ENCODE data around the gene FAM53C. TPM values are rescaled to one million over a fixed set of nuclear protein-coding genes. Genes with fewer than 3 reads are reported as not detected.
A peak's percentile ranks its signal among the peaks of the same experiment; 100 is the strongest.

The FAM53C gene
- total RNA-seq, 1 experiment from 2014 or later = 16.6 TPM

DNA sequence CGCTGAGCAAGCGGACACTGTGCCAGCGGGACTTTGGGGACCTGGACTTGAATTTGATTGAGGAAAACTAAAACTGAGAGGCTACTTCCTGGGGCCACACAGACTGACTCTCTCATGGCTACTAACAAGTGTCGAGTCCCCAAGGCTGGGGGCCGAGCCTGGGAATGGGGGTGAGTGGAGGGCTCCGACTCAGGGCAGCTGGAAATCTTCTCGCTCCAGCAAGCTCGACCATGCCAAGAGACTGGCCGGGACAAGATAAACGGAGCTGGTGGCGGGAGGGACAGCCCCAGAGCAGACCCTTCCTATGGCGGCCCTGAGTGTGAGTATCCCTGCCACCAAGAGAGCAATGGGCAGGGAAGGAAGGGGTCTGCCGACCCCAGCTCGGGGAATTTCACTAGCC, 8.8 kb downstream of the FAM53C start:
- in situ Hi-C loops (cut with HindIII; ENCODE audit: low pct_unique_long_range_greater_than_20kb, low sequenced_read_pairs) = no loop called here

DNA sequence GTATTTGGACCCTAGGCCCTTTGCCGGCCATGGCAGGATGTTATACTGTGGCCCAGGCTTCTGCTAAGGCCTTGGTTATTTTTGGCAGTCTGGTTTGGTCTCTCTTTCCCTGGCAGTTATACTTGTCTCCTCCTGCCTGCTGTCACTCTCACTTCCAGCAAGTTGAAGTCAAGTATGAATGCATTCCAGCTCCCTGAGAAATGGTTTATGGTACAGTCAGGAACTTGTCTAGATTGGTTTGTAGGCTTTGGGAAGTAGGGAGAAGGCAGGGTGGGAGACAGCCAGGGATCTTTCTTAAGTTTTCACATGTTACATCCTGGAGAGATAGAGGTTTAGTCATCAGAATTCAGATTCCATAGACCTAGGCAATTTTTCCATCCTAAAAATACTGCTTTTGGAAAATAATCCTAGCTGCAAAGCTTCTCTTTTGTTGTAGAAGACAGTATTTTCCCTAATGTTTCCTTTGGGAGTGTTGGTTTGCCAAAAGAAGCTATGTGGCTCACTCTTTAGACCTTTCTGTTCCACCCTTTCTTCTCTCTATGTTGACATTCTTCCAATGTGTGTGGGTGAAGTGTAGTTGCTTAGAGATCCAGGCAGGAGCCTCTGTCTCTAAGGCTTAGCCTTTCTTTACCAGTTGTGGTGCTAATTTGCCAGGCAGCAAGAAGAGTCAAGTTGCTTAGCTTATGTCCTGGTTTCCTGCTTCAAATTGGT, 11.9 kb downstream of the FAM53C start:
- in situ Hi-C loops (cut with HindIII; ENCODE audit: low pct_unique_long_range_greater_than_20kb, low sequenced_read_pairs) = no loop called here
- DNase-seq (ENCODE audit: low read depth) = no peak

More for the DNA sequence above, 8.8 kb downstream of the FAM53C start:
- DNase-seq (ENCODE audit: low read depth) = no peak

DNA sequence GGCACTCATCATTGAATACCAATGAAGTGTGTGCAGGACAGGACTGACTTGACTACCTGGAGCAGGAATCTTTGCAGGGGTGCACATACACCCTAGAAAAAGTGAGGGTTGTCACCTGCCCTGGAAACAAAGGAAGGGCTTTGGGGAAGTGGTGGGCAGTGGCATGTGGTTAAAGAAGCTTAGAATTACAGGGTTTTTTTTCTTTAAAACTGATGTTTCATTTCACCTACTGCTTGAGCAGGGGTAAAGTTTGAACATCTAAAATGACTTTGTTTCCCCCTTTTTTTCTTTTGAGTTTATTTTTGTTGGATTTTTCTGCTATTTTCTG, 12.5 kb downstream of the FAM53C start:
- no peak for DNase-seq (ENCODE audit: low read depth)
- in situ Hi-C loops (cut with HindIII; ENCODE audit: low pct_unique_long_range_greater_than_20kb, low sequenced_read_pairs) = no loop called here

DNA sequence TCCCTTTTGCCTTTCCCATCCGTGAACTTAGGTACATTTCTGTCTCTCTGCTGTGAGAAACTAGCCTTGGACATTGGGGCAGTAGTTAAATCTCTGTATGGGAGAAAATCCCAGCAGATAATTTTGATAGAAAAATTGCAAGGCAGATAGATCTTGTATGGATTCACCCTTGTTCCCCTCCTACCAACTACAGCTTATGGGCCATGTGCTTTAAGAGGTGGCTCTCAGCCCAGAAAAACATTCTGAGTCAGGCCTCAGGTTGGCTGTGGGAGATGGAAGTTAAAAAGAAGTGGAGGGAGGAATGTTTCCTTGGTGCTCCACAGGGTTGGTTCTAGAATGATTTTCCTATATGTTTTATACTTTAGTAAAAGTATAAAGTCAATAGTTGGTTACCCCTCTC, 13.0 kb downstream of the FAM53C start:
- in situ Hi-C loops (cut with HindIII; ENCODE audit: low pct_unique_long_range_greater_than_20kb, low sequenced_read_pairs) = no loop called here
- peak; percentile 21 for DNase-seq (ENCODE audit: low read depth)

DNA sequence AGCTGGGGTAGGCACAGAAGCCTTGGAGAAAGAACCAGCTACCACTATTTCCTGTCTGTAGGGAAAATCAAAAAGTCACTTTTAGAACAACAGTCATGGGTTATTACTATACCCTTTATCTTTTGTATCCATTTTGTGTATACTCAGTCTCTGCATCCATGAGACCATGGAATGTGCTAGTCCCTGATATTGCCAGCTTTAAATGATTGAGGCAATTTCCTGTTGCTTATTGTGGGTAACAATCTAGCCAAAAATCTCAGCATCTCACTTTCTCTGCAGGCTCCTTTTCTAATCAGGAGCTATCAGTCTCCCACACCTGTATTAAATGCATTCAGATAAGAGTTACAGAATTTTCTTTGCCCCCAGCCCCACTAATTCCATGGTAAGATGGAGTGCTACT, 13.5 kb downstream of the FAM53C start:
- DNase-seq (ENCODE audit: low read depth) = no peak
- in situ Hi-C loops (cut with HindIII; ENCODE audit: low pct_unique_long_range_greater_than_20kb, low sequenced_read_pairs) = no loop called here

DNA sequence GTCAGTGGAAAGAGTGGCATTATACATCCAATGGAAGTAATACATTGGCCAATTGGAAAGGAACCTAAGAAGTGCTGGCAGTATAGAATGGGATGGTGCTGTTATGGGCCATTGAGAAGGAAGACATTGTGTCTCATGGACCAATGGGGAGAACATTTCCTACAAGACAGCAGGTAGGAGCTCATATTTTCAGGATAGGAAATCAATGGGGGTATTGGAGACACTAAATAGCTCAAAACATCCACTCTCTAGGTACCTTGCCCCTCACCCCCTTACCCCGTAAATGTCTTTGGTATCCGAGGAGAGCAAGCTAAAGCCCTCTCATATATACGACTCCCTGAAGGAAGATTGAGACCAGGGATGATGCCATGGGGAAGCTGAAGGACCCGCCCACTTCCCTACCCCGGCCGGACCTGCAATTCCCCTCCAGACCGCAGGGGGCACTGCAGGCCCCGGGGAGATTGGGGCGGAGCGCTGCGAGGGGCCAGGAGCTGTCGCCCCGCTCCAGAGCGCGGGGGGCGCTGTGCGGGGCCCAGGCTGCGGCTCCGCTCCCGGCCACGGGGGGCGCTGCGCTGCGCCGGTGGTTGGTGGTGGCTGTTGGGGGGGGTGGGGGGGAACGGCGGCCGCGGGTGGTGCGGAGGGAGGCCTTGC, 14.1 kb downstream of the FAM53C start, which contains the start of gene KDM3B:
Gene KDM3B, plus strand, starts transcription at position 615 of the 651 bp plus-strand sequence. CDS start 111 bp downstream, outside the sequence.
- in situ Hi-C loops (cut with HindIII; ENCODE audit: low pct_unique_long_range_greater_than_20kb, low sequenced_read_pairs) = no loop called here
- DNase-seq (ENCODE audit: low read depth) = peak; percentile 81

DNA sequence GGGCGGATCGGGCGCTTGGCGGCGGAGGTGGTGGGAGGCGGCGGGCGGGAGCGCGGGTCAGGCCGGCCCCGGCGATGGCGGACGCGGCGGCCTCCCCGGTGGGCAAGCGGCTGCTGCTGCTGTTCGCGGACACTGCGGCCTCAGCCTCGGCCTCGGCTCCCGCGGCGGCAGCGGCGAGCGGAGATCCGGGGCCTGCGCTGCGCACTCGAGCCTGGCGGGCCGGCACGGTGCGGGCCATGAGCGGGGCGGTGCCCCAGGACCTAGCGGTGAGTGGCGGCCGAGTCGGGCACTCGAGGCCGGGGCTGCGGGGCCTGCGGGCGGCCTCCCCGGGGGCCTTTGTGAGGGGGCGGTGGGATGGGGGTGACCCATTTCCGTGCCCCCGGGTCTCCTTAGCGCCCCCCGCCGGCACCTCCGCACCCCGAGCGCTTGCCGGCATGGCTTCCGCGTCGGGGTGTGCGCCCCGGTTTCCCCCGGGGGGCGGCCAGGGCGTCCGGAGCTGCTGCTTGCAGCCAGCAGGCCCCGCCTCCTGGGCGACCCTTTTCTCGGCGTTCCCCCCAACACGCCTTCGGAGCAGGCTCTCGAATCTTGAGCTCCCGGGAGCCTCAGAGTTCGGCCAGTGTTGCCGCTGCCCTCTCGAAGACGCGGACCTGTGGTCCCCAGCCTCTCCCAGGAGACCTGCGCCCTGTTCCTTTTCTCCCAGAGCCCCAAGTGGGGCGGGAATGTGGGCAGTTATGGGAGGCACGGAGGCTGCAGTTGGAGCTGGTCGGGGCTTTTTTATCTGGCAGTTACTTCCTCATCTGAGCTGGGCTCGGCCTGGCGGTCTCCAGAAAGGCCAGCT, 14.9 kb downstream of the FAM53C start:
- in situ Hi-C loops (cut with HindIII; ENCODE audit: low pct_unique_long_range_greater_than_20kb, low sequenced_read_pairs) = no loop called here
- peak; percentile 50 for DNase-seq (ENCODE audit: low read depth)

DNA sequence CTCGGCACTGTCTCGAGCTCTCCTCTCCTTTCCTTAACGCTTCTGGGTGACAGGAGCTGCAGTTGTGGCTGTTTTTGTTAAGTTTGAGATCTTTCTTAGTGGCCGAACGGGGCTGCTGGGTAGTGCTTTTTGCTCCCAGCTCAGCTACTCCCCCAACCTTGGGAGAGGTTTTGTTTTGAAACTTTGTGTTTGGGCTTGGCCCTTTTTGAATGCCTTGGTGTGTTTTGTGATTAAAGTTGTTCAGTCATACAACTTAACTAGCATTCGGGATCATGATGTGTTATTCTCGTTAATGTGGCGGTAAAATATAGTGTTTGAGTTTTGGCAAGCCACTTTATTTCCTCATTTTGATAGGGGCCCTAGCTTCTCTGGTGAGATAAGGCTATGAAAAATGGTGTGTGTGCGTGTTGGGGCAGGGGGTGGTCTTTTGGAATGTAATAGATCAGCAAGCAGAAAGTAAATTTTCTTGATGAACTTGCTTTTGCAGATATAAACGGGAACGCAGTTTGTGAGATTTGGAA, 15.6 kb downstream of the FAM53C start:
- DNase-seq (ENCODE audit: low read depth) = no peak
- in situ Hi-C loops (cut with HindIII; ENCODE audit: low pct_unique_long_range_greater_than_20kb, low sequenced_read_pairs) = no loop called here

DNA sequence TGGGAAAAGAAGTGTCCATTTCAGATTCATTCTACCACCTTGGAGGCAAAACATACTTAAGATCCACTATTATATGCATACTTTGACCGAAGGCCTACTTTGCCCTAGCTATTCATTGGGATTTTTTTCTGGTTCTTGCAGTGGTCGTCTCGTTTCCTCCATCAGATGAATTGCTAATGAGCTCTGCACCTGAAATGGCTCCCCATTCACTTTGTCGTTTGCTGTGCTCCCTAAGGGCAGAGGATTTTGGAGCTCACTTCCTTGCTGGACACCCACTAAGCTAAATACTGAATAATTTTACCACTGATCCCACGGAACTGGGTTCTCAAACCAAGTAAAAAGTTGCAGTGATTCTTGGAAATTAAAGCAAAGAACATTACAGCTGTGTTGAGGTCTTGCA, 16.3 kb downstream of the FAM53C start:
- DNase-seq (ENCODE audit: low read depth) = no peak
- in situ Hi-C loops (cut with HindIII; ENCODE audit: low pct_unique_long_range_greater_than_20kb, low sequenced_read_pairs) = no loop called here

DNA sequence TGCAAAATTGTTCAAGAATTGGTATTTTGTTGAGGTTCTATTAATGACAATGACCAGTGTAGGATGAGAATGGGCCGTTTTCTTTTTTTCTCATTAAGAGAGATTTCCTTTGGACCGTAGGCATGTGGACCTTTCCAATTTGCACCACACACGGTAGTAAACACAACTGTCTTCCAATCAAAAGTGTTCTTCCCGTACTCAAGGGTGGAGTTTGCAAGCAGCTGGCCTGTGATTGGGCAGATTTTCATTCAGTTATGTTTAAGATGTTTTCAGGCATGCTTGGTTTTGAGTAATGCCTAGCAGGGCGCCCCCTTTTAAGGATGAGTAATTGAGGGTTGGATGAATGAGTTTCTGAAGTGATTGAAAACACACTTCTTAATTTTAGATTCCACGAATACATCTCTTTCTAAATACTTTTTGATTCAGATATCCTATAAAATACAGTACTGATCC, 16.9 kb downstream of the FAM53C start:
- DNase-seq (ENCODE audit: low read depth) = peak; percentile 76
- in situ Hi-C loops (cut with HindIII; ENCODE audit: low pct_unique_long_range_greater_than_20kb, low sequenced_read_pairs) = no loop called here

DNA sequence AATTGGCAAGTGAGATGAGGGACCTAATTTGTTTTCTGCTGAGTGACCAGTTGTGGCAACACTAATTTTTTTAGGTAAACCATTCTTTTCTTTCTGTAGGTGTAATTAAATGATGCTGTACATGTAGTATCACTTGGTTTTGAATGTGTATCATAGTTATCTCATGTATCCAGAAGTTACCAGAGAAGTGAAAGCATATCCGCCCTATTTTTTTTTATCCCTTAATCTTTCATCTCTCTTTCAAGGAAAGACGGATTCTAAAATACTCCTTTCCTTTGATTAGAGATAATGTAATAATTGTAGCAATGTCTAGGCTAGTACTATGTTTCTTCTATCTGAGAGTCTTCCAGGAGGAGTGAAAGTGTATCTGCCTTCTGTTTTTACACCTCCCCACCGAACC, 21.6 kb downstream of the FAM53C start:
- DNase-seq (ENCODE audit: low read depth) = no peak
- in situ Hi-C loops (cut with HindIII; ENCODE audit: low pct_unique_long_range_greater_than_20kb, low sequenced_read_pairs) = no loop called here

DNA sequence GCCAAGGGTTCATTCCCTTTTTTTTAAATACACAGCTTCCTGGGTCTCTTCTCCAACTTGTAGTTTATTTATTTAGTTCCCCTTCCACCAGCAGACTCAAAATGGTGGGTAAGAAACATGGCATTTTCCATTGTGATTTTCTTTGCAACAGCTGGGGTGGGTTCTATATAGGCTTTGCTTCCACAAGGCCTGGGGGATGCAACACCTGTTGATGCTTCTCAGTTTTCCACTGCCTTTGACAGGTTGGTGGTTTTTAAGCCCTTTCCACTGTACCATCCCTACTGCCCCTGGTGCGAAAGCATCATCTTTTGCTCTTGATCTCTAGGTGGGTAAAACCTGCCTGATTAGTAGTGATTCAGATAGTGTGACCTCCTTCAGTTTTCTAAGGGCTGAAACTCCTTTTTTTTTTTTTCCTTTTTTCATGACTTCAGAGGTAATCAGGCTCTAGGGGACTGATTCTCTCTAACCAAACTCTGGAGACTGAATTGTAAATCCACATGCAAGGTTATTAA, 22.9 kb downstream of the FAM53C start:
- in situ Hi-C loops (cut with HindIII; ENCODE audit: low pct_unique_long_range_greater_than_20kb, low sequenced_read_pairs) = no loop called here
- DNase-seq (ENCODE audit: low read depth) = no peak

DNA sequence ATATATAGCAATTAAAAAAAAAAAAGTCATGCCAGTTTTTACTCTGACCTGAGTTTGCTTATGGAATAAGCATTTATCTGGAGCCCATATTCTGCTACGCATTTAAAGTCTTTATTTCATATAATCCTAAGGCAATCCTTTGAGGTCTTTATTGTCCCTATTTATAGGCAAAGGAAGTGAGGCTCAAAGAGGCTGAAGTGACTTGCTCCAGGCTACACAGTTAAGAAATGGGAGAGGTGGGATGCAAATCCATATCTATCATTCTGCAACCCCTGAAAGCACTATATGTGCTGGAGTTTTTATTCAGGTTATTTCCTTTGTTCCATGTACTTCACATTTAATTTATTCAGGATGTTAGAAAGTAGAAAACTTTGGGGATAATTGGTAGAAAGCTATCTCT, 26.5 kb downstream of the FAM53C start:
- DNase-seq (ENCODE audit: low read depth) = no peak
- in situ Hi-C loops (cut with HindIII; ENCODE audit: low pct_unique_long_range_greater_than_20kb, low sequenced_read_pairs) = no loop called here

DNA sequence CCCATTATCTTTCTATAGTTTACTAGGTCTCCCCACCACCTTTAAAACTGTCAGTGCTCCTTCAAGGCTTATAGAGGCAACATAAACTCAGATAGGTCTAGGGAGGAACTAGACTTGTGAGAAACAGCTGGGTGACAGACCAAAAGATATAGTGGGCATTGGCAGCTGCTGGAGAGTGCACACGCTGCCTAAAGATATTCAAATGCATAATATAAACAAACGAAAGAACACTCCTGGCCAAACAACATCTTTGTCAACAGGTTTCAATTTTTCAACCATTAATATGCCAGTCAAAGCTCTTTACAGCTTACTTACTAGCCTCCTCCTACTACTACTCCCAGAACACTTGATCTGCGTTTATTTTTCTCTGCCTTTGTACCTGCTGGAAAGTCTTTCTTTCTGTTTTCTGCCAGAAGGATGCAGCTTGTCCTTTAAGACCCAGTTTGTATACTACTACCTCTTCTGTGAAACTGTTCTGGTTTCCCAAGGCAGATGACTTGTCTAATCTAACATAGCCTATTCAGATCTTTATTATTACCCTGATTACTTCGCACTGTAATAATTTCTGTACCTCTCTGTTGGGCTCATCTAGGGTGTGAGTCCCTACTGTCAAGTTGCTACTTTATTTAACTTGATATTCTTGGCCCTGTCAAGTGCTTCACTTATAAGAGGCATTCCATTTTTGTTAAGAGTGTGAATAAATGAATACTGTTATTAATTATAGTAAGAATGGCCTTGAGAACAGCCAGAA, 28.7 kb downstream of the FAM53C start:
- DNase-seq (ENCODE audit: low read depth) = no peak
- in situ Hi-C loops (cut with HindIII; ENCODE audit: low pct_unique_long_range_greater_than_20kb, low sequenced_read_pairs) = no loop called here

DNA sequence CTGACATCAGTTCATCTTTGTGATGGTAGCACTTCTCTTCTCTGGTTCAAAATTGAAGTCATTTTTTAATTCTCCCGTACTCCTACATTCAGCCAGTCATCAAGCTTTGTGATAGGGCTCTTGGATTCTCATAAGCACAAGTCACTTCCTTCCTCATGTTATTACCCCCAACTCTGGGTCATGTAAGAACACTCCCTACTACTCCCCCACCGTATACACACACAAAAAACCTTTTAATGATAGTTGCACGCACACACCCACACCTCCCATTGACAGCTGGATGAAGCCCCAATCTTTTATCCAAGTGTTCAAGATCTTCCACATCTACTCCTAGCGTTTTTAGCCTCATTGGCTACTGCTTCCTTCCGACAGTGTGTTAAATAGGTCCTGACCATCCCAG, 31.2 kb downstream of the FAM53C start:
- in situ Hi-C loops (cut with HindIII; ENCODE audit: low pct_unique_long_range_greater_than_20kb, low sequenced_read_pairs) = no loop called here

DNA sequence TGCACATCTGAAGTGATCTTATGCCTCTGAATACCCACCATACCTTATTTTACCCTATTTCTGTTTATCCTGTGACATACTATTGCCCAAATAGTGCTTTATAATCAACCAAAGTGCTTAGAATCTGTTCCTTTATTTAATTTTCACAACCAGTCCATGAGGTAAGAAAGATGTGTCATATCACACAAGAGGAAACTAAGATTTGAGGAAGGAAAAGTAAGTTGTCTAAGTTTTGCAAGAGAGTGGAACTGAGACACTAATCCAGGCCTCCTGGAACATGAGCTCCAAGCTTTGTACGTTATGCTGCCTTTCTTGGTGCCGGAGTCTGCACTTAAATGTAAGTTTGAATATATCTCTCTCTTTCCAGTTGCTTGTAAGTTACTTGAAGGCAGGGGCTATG, 31.6 kb downstream of the FAM53C start:
- DNase-seq (ENCODE audit: low read depth) = no peak
- in situ Hi-C loops (cut with HindIII; ENCODE audit: low pct_unique_long_range_greater_than_20kb, low sequenced_read_pairs) = no loop called here

More for the DNA sequence above, 31.2 kb downstream of the FAM53C start:
- DNase-seq (ENCODE audit: low read depth) = no peak

DNA sequence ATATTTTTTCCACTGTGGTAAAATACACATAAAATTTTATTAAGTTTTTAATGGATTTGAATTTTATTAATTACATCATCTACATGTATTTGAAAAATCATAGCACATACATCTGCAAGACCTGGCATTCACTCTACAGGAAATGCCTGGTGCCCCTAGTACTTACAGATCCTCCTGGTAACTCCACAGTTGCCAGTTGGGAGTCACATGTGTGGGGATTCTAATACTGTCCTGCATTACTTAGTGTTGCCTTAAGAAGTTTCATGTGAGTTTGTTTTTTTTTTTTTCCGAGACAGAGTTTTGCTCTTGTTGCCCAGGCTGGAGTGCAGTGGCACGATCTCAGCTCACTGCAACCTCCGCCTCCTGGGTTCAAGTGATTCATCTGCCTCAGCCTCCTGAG, 32.5 kb downstream of the FAM53C start:
- in situ Hi-C loops (cut with HindIII; ENCODE audit: low pct_unique_long_range_greater_than_20kb, low sequenced_read_pairs) = no loop called here
- no peak for DNase-seq (ENCODE audit: low read depth)

DNA sequence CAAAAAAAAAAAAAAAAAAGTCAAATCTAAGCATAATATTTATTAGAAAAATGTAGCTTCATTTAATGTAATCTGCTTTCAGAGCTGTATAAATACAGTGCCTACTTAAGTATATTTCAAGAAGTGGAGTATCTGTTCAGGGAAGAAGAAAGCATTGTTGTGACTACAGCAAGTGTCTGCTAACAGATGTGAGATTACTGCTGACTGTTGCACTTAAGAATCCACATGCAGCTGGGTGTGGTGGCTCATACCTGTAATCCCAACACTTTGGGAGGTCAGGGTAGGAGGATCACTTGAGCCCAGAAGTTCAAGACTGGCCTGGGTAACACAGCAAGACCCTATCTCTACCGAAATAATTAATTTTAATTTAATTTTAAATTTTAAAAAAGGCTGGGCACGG, 33.4 kb downstream of the FAM53C start:
- in situ Hi-C loops (cut with HindIII; ENCODE audit: low pct_unique_long_range_greater_than_20kb, low sequenced_read_pairs) = no loop called here
- DNase-seq (ENCODE audit: low read depth) = no peak

Data from Caki2 (cell line).